Neural progenitor cell (in vitro differentiated cells): Measurements from ENCODE around the gene RWDD2A.

Source experiments
- CTCF ChIP-seq: fragments of 200-600 bp; sonication (generic); IDR thresholded peaks from 2 replicates; pipeline ENCODE4 v1.5.1; 2017; ENCODE audit warnings: antibody characterized with exemption, mild to moderate bottlenecking
- EZH2 ChIP-seq: fragments of 200-600 bp; sonication (generic); IDR thresholded peaks from 2 replicates; pipeline ENCODE4 v1.6.1; 2017; ENCODE audit warnings: antibody characterized with exemption, mild to moderate bottlenecking, moderate library complexity
- EZH2phosphoT487 ChIP-seq: fragments of 200-600 bp; sonication (generic); IDR thresholded peaks from 2 replicates; pipeline ENCODE4 v1.6.1; 2017; ENCODE audit warnings: antibody characterized with exemption

DNA sequence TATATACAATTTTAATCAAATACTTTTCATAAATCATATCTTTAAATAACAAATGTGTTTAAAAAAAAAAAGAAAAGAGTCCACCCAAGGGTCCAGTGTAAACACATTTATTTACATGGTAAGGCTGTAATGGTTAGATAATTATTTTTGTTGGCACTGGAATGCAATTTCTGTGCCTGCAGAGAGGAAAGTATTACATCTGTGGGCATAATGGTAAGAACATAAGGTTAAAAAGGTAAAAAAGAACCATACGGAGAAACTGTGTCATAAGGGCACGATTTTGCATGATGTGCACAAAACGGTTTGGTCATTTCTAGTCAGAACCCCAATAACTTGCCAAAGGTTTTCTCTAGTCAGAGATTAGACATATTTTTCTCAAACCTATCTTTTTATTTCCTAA lies 54.3 kb downstream of the RWDD2A start:
- TF ChIP-seq CTCF (no peak), EZH2 (no peak), EZH2phosphoT487 (no peak)
